Adrenal gland (tissue), 5 donors: ENCODE measurements around the gene APOC1.

Source experiments
- POLR2A ChIP-seq, 2 donors: fragments of 450-650 bp; IDR thresholded peaks; one replicate each; pipeline ENCODE4 v1.6.1; 2017; ENCODE audit warnings: antibody characterized with exemption in 2 of 2, mild to moderate bottlenecking in 2 of 2, moderate library complexity in 1 of 2
- TF ChIP-seq, protein P1 (sequence below), 6 experiments: fragments of 450-650 bp in 4 of 6; fragments of 200-600 bp in 2 of 6; sonication (generic) in 1 of 6; IDR thresholded peaks; 1 replicate in 5 of 6; 2 replicates in 1 of 6; pipeline versions ENCODE4 v1.5.1 to v1.8.0; 2016 to 2021; ENCODE audit warnings: antibody characterized with exemption in 6 of 6, mild to moderate bottlenecking in 2 of 6, moderate library complexity in 1 of 6
- donor health status: DM: no; HTN: no; CAD: no.

DNA sequence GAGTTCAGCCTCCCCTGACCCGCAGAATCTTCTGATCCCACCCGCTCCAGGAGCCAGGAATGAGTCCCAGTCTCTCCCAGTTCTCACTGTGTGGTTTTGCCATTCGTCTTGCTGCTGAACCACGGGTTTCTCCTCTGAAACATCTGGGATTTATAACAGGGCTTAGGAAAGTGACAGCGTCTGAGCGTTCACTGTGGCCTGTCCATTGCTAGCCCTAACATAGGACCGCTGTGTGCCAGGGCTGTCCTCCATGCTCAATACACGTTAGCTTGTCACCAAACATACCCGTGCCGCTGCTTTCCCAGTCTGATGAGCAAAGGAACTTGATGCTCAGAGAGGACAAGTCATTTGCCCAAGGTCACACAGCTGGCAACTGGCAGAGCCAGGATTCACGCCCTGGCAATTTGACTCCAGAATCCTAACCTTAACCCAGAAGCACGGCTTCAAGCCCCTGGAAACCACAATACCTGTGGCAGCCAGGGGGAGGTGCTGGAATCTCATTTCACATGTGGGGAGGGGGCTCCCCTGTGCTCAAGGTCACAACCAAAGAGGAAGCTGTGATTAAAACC, 9.9 kb upstream of the APOC1 start:
- TF ChIP-seq POLR2A (IDR thresholded peaks at IDR 0.05): peak in 1 of 2 donors; percentile 58
- TF ChIP-seq, protein P1, sequence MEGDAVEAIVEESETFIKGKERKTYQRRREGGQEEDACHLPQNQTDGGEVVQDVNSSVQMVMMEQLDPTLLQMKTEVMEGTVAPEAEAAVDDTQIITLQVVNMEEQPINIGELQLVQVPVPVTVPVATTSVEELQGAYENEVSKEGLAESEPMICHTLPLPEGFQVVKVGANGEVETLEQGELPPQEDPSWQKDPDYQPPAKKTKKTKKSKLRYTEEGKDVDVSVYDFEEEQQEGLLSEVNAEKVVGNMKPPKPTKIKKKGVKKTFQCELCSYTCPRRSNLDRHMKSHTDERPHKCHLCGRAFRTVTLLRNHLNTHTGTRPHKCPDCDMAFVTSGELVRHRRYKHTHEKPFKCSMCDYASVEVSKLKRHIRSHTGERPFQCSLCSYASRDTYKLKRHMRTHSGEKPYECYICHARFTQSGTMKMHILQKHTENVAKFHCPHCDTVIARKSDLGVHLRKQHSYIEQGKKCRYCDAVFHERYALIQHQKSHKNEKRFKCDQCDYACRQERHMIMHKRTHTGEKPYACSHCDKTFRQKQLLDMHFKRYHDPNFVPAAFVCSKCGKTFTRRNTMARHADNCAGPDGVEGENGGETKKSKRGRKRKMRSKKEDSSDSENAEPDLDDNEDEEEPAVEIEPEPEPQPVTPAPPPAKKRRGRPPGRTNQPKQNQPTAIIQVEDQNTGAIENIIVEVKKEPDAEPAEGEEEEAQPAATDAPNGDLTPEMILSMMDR (IDR thresholded peaks at IDR 0.05): peak in 5 of 6 experiments; percentile 27 to 52 (median 38)
